HG02588 (cell line): ENCODE measurements around the gene MAP3K20.
"Not testable (repeated sequence)": the region's sequence is repeated elsewhere in the genome, so short reads cannot be mapped to it uniquely, and the experiment has no call there.

Experiments used
- ATAC-seq: cut with Tn5 transposase; IDR thresholded peaks from one replicate; pipeline ENCODE4 v1.9.1; 2021; ENCODE audit warnings: mild to moderate bottlenecking, moderate library complexity; ENCODE audit not compliant: unreplicated experiment

Gene MAP3K20

DNA sequence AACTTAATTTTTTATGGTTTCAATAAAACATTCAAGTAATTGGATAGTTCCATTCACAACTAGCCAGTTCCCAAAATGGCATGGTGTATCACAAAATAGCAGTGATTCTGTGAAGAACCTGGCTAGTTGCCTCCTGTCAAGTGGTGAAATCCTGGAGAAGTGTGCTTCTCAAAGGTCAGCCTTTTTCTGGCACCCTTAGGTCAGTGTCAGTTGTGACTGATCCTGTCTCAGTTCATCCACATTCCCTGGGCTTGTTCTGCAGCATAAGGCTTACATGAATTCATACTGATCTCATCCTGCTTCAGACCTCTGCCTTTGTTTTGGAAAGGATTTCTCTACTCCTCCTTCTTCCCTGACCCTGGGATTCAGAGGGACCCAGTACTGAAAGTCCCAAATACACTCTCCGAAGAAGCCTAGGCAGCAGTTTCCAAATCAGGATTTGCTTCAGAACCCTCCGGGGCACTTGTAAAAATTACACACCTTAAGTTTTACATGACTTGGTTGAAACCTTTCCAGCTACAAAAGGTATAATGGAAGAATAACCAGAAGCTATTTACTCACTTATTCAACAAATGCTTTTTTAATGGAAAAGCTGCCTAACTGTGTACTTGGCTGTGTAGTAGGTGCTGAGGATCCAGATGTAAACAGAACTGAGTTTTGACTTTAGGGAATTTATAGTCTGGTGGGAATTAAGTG is 11.0 kb downstream of the MAP3K20 start:
- no peak for ATAC-seq

DNA sequence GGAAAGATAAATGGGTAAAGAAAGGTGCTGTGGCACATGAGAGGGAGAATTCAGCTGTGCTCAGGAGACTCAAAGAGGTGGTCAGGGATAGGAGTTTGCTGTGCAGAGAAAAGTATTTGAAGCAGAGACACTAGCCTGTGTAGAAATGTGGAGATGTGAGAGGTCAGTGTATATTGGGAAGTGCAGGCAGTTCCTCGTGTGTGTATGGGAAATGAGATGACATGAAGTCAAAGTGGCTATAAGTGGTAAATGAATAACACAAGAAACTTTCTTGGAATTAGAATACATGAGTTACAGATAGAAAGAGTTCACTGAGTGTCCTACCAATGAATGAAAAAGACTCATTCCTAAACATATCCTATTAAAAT is 11.6 kb downstream of the MAP3K20 start:
- no peak for ATAC-seq

DNA sequence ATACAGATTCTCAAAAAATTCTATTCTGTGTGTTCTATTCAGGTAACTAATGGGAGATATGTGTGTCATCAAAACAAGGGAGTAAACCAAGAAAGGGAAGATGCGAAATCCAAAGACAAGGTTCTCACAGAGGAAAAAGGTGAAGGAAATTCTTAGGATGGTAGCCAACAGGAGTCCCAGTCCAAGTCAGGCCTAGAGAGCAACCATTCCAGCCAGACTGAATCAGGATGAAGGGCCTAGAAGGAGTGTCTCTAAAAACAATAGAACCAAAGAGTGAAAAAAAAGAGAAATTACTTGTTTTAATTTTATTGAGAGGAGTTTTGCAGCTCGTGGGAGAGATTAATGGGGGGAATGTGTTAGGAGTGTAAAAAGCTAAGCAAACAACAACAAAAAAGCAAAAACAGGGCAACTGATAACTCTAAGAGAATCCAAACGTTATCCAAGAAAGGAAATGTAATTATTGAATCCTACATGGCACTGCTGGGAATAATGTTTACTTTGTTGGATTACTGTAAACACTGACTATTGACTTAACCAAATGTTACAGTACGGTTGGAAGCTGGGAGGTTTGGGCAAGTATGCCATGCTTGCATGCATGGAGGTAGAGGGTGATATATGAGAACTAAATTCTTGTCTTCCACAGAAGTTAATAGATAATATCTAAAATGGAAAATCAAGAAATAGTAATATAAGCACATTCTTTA is 12.3 kb downstream of the MAP3K20 start:
- ATAC-seq = no peak

DNA sequence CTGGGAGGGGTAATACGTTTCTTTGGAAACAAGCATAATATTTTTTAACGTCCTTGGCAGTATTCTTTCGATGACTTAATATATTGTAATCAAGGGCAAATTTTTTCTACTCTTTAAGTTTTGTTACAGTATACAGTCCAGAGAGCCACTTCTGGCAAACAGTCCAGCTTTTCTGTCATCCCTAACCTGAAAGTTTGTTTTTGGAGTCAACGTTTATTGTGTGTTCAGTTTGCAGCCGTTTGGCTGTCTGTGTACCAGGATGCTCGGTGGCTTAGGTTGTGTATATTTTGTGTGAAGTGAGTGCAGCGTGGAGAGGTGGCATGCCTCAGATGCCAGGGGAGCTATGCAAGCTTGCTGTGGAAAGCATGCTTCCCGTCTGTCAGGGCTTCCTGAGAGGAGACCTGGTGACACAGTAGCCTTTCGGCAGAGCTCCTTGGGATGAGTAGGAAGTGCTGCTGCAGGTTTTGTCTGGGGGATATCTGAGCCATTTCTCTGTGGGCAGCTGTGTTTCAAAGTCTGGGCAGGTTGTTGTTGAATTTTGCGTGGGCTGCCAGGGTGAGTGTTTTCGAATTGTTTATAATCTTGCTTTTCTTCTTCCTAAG is 14.7 kb downstream of the MAP3K20 start:
- no peak for ATAC-seq

DNA sequence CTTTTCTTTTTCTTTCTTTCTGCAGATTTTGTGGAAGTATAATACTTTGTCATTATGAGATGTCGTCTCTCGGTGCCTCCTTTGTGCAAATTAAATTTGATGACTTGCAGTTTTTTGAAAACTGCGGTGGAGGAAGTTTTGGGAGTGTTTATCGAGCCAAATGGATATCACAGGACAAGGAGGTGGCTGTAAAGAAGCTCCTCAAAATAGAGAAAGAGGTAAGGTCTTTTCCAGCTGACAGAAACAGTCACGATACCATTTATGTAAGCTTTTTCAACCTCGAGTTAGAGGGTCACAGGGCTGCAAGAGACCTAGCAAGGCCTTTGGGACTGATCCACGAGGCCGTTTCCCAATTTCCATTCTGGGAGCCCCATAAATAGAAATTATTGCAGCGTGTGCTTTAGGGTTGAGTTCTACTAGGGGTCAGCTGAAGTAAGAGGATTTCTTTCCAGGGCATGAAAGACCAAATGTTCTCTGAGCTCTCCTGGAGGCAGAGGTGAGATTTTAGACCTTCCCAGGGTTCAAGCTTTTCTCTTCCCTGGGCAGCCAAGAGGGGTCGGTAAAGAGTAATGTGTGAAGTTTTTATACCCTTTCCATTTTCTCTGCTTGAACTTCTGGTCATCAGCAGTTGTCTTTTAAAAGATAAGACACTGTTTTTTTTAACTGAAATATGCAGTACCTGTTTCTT is 15.5 kb downstream of the MAP3K20 start:
- ATAC-seq = no peak

DNA sequence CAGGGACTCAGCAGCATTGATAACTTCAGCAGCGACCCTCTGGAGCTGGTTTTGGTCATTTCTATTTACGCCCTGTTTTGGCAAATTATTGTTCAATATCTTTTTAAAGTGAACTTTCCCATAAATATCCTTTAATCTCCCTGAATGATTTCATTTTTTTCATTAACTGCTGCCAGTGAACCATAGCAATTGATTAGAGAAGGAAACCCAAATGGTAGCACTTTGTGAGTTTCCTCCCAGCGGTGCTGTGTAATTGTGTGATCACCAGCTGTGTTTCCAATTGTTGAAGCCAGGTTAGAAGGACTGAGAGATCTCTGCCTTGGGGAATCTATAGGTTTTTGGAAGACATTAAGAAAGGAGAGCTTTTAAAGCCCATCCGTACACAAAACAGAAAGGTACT is 16.3 kb downstream of the MAP3K20 start:
- no peak for ATAC-seq

DNA sequence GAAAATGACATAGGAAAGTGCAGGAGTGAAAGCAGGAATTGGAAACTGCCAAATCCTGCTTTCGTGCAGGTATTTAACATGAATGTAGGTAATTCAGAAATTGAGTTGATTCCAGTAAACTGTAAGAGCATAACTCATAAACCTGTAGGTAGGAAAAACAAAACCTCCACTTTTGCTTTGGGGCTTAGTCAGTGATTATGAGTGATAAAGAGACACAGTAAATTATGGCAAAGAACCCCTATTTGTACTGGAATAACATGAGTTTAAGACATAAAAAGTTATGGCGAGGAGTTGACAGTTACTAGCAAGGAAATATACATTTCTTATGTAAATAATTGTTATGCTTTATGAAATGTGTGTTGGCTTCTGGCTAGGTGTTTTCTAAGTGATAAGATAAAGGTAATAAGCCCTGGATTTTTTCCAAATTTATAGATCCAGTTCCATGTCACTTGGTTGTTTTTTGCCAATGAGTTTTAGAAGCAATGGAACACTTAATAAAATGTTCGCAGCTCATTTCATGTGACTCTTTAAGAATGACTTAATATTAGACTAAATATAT is 17.3 kb downstream of the MAP3K20 start:
- no peak for ATAC-seq

DNA sequence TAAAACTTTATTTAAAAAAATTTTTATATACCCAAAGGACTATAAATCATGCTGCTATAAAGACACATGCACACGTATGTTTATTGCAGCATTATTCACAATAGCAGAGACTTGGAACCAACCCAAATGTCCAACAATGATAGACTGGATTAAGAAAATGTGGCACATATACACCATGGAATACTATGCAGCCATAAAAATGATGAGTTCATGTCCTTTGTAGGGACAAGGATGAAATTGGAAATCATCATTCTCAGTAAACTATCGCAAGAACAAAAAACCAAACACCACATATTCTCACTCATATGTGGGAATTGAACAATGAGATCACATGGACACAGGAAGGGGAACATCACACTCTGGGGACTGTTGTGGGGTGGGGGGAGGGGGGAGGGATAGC is 18.0 kb downstream of the MAP3K20 start:
- ATAC-seq = not testable (repeated sequence)

DNA sequence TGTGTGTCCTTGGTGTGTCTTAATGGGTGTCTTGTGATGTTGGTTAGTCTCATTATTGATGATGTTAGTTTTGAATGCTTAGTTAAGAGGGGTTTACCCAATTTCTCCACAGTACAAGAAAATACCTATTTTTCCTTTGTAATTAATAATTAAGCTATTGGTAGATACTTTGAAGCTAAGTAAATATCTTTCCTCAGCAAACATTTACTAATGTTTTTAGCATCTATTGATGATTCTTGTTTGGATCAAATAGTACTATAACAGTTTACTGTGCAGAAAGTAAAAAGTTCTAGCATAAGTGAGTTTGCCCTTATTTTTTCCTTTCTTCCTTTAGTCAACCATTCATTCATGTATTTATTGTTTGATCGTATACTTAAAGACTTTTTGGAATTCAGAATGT is 19.1 kb downstream of the MAP3K20 start:
- no peak for ATAC-seq

DNA sequence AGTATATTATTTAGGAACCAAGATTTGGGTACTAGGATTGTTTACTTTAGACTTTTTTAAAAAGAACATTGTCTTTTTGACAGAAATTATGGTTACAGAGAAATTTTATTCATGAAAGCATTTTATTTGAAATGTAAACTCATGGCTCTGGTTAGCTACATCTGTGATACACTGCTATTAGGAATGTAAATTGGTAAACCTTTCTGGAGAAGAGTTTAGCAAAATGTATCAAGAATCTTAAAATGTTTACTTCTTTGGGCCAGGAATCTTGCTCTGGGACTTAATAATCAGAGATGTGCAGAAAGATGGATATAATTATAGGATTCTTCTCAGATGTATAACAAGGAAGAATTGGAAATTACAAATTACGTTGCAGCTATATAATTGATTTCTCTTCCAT is 19.7 kb downstream of the MAP3K20 start:
- no peak for ATAC-seq

DNA sequence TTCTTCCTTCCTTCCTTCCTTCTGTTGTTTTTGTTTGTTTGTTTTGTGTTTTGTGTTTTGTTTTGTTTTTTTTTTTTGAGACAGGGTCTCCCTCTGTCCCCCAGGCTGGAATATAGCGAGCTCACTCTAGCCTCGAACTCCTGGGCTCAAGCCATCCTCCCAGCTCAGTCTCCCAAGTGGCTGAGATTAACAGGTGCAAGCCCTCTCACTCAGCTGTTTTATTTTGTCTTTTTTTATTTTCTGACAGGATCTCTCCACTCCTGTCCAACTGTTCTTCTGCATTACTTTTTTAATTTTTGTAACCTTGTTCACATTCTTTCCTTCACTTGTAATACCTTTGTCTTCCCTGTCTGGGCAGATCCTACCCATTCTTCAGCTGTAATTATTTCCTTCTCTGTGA is 23.6 kb downstream of the MAP3K20 start:
- ATAC-seq = no peak

DNA sequence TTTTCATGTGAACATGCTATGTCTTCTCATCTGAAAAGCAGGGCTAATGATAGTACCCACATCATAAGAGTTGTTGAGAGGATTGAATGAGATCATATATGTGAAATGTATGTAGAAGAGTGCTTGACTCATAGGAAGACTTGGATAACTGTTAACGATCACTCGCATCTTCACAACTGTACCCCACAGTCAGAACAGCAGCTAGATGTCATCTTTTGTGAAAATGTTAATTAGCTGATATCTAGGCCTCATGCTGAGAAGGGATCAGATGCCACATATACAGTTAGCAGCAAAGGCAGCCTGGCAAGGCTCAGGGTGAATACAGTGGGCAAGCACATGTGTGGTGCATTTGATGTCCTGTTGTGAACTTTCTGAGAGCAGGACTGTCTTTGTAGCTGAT is 24.2 kb downstream of the MAP3K20 start:
- ATAC-seq = no peak

DNA sequence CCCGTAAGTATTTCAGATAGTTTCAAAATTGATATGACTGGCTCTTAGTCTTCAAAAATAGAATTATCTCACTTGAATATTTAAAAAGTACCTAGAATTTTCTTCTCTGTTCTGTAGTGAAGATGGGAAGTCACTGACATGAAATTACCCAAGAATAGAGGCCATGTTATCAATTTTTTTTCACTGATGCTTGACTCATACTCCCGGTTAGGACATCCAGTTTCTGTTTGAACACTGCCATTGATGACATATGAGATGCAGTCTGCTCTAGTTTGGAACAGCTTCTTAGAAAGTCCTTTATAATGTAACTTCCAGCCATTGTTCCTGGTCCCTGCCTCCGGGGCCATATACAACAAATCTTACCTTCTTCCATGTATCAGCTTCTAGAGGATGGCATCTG is 26.0 kb downstream of the MAP3K20 start:
- ATAC-seq = peak; percentile 81

DNA sequence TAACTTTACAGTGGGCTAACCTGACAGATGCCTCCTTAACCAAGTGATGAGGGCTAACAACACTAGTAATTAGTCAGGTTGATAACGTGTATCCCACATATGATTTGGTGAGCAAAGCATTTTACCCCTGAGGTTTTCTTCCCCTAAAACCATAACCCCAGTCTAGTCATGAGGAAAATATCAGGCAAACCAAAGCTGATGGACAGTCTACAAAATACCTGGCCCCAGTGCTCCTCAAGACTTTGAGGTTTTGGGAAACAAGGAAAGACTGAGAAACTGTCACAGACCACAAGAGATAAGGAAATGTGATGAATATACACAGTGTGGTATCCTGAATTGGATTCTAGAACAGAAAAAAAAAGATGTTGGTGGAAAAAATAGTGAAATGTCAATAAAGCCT is 28.5 kb downstream of the MAP3K20 start:
- no peak for ATAC-seq

DNA sequence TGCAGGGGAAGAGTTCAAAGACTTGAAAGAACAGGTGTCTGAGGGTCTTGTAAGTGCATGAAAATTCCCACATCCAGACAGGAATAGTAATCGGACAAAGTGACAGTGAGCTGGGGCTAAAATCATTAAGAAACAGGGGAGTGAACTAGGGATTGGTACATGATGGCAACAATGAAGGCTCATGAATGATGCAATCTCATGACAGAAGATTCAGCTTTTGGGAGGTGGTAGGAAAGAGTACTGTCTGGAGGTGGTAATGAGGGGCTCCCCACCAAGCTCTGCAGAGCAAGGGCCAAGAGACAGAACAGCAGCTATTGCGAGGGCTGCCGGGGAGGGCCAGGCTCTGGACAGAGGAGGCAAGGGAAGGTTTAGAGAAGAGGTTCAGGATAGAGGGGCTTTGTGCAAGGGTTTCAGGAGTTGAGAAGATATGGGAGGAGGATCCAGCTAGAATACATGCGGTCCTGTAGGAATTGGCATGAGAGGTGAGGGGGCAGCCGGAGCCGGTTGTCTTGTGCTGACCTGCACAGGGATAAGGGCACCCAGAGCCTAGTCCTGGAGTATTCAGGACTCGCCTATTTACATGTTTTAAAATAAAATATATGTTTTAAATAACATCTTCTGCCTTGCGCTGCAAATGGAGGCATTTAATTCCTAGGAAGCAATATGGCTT is 31.4 kb downstream of the MAP3K20 start:
- ATAC-seq = no peak

DNA sequence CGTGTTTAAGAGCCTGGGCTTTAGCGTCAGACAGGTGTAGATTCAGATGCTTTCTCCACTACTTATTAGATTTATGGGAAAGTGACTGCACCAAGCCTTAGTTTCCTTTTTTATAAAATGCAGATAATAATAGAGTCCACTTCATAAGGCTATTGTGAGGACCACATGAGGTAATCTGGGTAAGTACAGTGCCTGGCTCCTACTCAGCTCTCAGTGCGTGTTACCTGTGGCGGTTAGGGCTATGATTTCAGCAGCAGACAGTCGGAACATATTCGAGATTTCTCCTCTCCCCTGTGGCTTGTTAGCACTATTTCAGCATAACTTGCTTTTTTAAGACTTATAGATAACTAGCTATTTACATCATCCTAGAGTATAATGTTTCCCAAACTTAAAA is 32.0 kb downstream of the MAP3K20 start:
- ATAC-seq = no peak

DNA sequence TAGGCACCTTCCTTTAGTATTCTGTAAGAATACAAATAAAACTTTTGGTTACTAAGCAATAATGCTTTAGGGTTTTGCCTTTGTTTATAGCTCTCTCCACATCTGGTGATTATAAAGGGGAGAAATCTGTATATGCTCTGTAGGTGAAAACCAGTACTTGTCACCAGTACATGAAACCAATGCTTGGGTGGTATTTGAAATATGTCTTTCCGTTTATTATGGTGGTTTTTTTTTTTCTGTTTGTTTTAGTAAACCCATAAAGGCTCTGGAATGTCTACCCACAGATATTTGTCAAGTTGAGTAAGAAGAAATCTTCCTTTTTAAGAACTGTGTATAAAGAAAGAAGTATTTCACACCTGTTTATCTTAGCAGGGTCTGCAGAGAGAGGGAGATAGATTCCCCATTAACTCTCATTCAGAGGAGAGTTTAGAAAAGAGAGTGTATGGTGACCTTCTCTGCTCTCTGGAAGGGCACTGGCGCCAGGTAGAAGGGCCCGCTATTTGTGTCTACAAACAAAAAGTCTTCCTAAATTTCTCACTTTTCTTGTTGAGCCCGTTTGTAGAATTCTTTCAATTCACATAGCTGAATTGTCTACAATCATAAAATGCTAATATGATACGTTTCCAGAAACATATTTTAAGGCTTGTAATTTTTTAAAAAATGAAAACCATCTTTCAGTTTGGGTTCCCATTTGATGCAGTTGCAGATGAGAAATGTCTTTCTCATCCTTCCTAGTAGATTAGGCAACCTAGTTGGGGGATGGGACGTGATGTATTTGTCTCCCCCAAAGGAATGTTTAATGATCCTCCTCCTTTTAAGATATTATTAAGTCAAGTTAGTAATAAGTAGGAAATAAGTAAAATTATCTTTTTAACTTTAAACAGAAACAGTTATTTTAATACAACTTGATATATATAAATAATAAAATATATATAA is 33.9 kb downstream of the MAP3K20 start:
- no peak for ATAC-seq

DNA sequence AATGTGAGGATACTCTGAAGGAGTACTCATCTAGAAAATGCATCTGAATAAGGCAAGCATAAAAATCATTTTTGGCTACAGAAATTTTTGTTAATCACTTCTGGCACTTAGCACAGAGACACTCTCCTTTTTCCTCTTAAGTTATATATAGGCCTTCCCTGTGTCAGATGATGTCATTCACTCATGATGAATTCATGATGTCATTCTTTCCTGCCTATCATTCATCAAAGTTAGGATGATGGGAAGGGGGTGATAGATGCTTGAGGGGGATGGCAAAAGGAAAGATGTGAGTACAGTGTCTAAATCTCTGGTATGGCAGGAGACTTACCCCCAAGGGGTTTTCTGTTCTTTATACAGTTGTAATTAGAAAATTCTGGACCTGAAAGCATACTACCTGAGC is 42.0 kb downstream of the MAP3K20 start:
- ATAC-seq = no peak

DNA sequence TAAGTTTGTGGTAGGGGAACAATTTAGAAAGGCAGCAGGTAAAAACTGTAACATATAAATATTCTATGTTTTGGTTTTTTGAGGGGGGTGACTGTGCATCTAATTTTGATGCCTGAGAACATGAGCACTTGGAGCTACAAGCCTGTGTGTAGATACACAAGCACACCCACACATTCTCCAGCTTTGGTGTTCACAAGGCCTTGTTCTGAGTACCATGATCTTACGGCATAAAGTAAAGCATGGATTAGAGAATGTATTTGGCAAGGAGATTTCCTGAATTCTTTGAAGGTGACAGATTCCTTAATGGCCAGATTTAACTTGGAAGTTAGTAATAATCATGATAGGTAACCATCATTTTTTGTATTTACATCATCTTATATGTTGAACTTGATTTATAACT is 42.7 kb downstream of the MAP3K20 start:
- no peak for ATAC-seq
